ENCODE measurements around the gene JADE2.
A peak's percentile ranks its signal among the peaks of the same experiment; 100 is the strongest.

JADE2 gene

GRCh38 chr5:134582941-134583340 lies 57.5 kb downstream of the JADE2 start:
- no peak for FAIRE-seq
- no peak for TF ChIP-seq CTCF (IDR thresholded peaks at IDR 0.05; ENCODE audit: insufficient read depth, missing control alignments)
- DNase-seq (ENCODE audit: insufficient read length, low spot score) = no peak

GRCh38 chr5:134583766-134584165 lies 58.3 kb downstream of the JADE2 start:
- TF ChIP-seq CTCF (IDR thresholded peaks at IDR 0.05; ENCODE audit: insufficient read depth, missing control alignments) = no peak
- DNase-seq (ENCODE audit: insufficient read length, low spot score) = no peak
- no peak for FAIRE-seq

- no peak for TF ChIP-seq CTCF (IDR thresholded peaks at IDR 0.05; ENCODE audit: insufficient read depth, missing control alignments)
- FAIRE-seq = no peak
Measured at GRCh38 chr5:134584662-134585061, 59.2 kb downstream of the JADE2 start.

GRCh38 chr5:134585966-134586365 lies 60.5 kb downstream of the JADE2 start:
- TF ChIP-seq CTCF (IDR thresholded peaks at IDR 0.05; ENCODE audit: insufficient read depth, missing control alignments) = no peak
- DNase-seq (ENCODE audit: insufficient read length, low spot score) = no peak
- no peak for FAIRE-seq

More at GRCh38 chr5:134584662-134585061, 59.2 kb downstream of the JADE2 start:
- no peak for DNase-seq (ENCODE audit: insufficient read length, low spot score)

GRCh38 chr5:134586866-134587524 lies 61.5 kb downstream of the JADE2 start:
- DNase-seq (ENCODE audit: insufficient read length, low spot score) (peak; percentile 70), FAIRE-seq (no peak)
- peak; percentile 65 for TF ChIP-seq CTCF (IDR thresholded peaks at IDR 0.05; ENCODE audit: insufficient read depth, missing control alignments)

- DNase-seq (ENCODE audit: insufficient read length, low spot score) (no peak), FAIRE-seq (no peak)
- no peak for TF ChIP-seq CTCF (IDR thresholded peaks at IDR 0.05; ENCODE audit: insufficient read depth, missing control alignments)
Measured at GRCh38 chr5:134590992-134591659, 65.7 kb downstream of the JADE2 start.

- TF ChIP-seq CTCF (IDR thresholded peaks at IDR 0.05; ENCODE audit: insufficient read depth, missing control alignments) = no peak
- no peak for FAIRE-seq
- no peak for DNase-seq (ENCODE audit: insufficient read length, low spot score)
Measured at GRCh38 chr5:134592141-134592746, 66.8 kb downstream of the JADE2 start.

Measured in D721Med (cell line).